Retinal pigment epithelial cell (primary cell): ENCODE results near the gene UPB1.

Experiments used
- DNase-seq: peaks from one replicate; pipeline ENCODE4 v3.0.0-alpha.2; 2010; ENCODE audit warnings: low read depth
- H3K4me3 ChIP-seq: 2 replicates; pipeline ENCODE4 v1.5.1; 2011; ENCODE audit warnings: mild to moderate bottlenecking, low read length, control low read depth, moderate library complexity
- TF ChIP-seq, protein P1 (sequence below): conservative IDR thresholded peaks from 2 replicates; pipeline ENCODE4 v1.5.1; 2011; ENCODE audit warnings: low read depth, low read length, control low read depth, inconsistent platforms

Gene UPB1

DNA sequence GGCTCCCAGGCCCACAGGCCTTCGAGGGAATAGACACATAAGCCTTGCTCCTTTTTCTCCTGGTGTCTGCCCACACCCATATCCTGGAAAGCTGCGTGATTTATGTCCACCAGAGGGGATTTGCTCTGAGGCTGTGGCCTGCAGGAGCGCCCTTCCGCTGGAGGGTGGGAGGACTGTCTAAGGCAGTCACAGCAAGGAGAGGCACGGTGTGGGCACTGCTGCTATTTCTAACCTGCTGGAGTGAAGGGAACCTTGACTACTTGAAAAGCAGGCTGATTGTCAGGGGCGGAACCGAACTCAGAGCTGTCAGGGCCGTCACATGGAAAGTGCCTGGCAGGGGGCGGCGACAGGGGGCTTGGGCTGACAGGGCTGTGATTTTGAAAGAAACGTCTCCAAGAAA is 3.7 kb downstream of the UPB1 start:
- TF ChIP-seq, protein P1, sequence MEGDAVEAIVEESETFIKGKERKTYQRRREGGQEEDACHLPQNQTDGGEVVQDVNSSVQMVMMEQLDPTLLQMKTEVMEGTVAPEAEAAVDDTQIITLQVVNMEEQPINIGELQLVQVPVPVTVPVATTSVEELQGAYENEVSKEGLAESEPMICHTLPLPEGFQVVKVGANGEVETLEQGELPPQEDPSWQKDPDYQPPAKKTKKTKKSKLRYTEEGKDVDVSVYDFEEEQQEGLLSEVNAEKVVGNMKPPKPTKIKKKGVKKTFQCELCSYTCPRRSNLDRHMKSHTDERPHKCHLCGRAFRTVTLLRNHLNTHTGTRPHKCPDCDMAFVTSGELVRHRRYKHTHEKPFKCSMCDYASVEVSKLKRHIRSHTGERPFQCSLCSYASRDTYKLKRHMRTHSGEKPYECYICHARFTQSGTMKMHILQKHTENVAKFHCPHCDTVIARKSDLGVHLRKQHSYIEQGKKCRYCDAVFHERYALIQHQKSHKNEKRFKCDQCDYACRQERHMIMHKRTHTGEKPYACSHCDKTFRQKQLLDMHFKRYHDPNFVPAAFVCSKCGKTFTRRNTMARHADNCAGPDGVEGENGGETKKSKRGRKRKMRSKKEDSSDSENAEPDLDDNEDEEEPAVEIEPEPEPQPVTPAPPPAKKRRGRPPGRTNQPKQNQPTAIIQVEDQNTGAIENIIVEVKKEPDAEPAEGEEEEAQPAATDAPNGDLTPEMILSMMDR = no peak
- H3K4me3 ChIP-seq = no peak overlapping the region
- DNase-seq = no peak

DNA sequence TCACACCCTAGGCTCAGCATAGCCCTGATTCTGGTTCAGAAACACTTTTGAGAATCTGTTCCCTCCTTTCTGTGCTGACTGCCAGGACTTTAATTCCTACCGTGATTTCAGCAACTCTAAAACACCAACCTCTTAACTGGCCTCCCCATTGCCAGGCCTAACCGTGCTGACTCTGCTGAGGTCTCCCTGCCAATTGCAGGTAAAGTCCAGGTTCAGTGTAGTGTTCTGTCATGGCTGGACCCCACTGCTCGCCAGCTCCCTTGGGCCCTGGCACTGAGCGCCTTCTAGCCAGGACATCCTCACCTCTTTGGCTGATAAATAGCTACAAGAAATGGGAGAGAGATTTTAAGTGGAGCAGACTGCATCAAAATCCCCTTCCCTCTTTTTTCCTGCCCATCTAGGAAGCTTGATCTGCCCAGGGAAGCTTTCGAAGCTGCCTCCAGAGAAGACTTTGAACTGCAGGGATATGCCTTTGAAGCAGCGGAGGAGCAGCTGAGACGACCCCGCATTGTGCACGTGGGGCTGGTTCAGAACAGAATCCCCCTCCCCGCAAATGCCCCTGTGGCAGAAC is 4.7 kb downstream of the UPB1 start:
- no peak overlapping the region for H3K4me3 ChIP-seq
- TF ChIP-seq, protein P1 = no peak
- no peak for DNase-seq

DNA sequence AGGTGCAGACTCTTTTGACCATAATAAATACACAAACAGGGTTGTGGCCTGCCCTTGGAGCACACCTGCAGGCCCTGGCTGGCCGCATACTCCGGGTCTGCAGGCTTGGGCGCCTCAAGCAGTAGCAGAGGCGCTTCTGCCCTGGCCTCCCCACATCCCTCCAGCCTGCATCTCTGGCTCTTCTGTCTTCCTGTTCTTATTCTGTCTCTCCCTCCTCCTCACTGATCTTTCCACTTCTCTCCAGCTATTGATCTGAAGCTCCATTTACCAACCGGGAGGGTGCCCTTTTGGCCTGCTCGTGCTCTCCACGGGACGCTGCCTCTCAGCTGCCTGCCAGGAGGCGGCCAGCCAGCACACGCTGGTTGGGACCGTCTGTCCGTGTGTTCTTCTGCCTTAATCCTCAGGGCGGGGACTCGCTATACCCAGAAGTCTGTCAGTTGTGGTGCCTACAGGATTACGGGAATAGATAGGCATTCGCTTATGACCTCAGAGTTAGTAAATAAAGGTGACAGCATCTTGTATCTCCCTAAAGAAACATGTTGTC is 5.2 kb downstream of the UPB1 start:
- H3K4me3 ChIP-seq = no peak overlapping the region
- DNase-seq = no peak
- TF ChIP-seq, protein P1 = no peak

DNA sequence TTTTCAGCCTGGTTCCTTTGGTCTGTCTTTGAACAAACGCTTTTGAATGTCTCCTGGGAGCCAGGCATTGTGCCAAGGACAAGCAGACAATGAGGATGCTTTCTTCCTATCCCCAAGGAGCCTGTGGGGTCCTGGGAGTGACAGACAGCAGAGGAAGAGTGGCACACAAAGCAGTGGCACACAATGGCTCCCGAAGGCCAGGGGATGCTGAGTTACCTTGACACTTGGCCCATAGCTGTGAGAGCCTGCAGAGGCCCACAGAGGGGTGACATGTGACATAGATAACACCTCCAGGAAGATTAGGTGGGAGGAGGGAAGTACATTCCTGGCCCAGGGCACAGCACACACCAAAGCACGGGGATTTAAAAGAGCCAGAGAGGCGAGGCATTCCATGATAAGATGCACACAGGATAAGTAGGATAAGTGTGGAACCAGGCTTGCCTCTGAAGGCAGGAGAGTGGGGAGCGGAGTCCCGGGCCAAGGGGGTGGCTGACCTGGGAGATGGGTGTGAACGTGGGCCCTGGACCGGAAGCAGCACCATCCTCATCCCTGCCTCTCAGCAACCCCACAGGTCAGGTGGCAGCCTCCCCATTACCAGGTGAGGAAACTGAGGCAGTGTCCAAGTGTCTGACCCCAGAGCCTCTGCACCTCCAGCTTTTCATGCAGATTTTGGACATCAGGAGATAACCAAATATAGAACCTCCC is 6.3 kb downstream of the UPB1 start:
- TF ChIP-seq, protein P1 = no peak
- no peak for DNase-seq
- no peak overlapping the region for H3K4me3 ChIP-seq

DNA sequence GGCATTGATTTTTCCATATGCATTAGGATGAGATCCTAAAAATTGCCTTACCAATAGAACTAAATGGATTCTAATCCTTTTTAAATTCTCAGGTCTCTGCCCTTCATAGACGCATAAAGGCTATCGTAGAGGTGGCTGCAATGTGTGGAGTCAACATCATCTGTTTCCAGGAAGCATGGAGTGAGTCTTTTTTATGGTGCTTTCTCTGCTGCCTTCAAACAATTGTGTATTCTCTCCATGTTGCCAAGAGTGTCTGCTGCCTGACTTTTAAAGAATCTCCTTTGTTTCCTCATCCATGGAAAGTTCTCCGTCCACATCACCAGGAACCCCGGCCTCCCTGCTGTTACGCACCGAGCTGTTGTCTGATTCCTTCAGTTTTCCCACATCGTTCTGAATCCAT is 6.9 kb downstream of the UPB1 start:
- DNase-seq = no peak
- TF ChIP-seq, protein P1 = no peak
- H3K4me3 ChIP-seq = no peak overlapping the region

DNA sequence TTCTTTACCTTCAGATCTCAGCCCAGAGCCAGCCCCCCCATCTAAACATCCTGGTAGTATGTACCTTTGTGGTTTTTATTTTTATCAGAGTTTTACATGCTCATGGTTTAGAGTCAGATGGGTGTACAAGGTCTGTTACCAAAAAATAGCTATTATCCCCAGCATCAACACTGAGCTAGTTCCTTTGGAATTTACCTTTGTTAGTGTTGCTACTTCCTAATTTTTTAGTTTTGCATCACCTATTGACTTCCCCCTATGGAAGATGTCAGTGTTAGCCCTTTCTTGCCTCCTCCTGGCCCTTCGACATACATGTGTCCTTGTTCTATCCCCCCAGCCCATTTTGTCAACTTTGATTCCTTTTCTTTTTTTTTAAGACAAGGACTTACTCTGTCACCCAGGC is 7.4 kb downstream of the UPB1 start:
- TF ChIP-seq, protein P1 = no peak
- DNase-seq = no peak
- H3K4me3 ChIP-seq = no peak overlapping the region
